ENCODE measurements around the gene OTOF. TPM values are rescaled to one million over a fixed set of nuclear protein-coding genes. Genes with fewer than 3 reads are reported as not detected.

Gene OTOF
- total and polyA plus RNA-seq, 7 donors = 0.14 to 2.2 (median 0.34) TPM

GRCh38 chr2:26438926-26439325 lies 39.0 kb downstream of the OTOF start:
- ATAC-seq (no peak), DNase-seq (no peak)
- Histone ChIP-seq H3K36me3 (ENCODE audit: insufficient read depth in 1 of 2, low read depth in 1 of 2) (no peaks in the 10 kb centered on the region), H3K4me1 (no peaks in the 10 kb centered on the region), H3K27ac (no peak overlapping the region), H3K27me3 (ENCODE audit: insufficient read depth in 3 of 3, low read length in 2 of 3) (no peaks in the 10 kb centered on the region), H3K9me3 (no peaks in the 10 kb centered on the region), H3K4me3 (no peak overlapping the region)
- no peak for TF ChIP-seq CTCF (IDR thresholded peaks at IDR 0.05)
- intact Hi-C loops (cut with DNase I) = no loop called here
- 84 to 89% (median 85%) methylated on average over 5 of the region's 5 CpGs for WGBS, 3 donors

- TF ChIP-seq CTCF (IDR thresholded peaks at IDR 0.05) = no peak
- H3K27ac ChIP-seq = no peak overlapping the region
- intact Hi-C loops (cut with DNase I) = no loop called here
- H3K9me3 ChIP-seq = no peaks in the 10 kb centered on the region
- 36 to 50% (median 41%) methylated on average over 8 of the region's 8 CpGs for WGBS, 3 donors
- DNase-seq (no peak), ATAC-seq (no peak)
- no peaks in the 10 kb centered on the region for H3K36me3 ChIP-seq (ENCODE audit: insufficient read depth in 1 of 2, low read depth in 1 of 2)
- H3K27me3 ChIP-seq (ENCODE audit: insufficient read depth in 3 of 3, low read length in 2 of 3) = no peaks in the 10 kb centered on the region
- H3K4me3 ChIP-seq = no peak overlapping the region
- H3K4me1 ChIP-seq = no peaks in the 10 kb centered on the region
Observed at GRCh38 chr2:26438526-26438925, 39.4 kb downstream of the OTOF start.

GRCh38 chr2:26435106-26435505 lies 42.8 kb downstream of the OTOF start:
- whole genome bisulfite sequencing, 3 donors = 90 to 92% (median 91%) methylated on average over 2 of the region's 2 CpGs
- ATAC-seq = no peak

GRCh38 chr2:26432859-26433258 lies 45.1 kb downstream of the OTOF start:
- intact Hi-C loops (cut with DNase I) = no loop called here

More at GRCh38 chr2:26435106-26435505, 42.8 kb downstream of the OTOF start:
- Histone ChIP-seq H3K4me1 (no peaks in the 10 kb centered on the region), H3K27me3 (ENCODE audit: insufficient read depth in 3 of 3, low read length in 2 of 3) (no peaks in the 10 kb centered on the region), H3K9me3 (no peaks in the 10 kb centered on the region), H3K27ac (no peak overlapping the region), H3K36me3 (ENCODE audit: insufficient read depth in 1 of 2, low read depth in 1 of 2) (no peaks in the 10 kb centered on the region), H3K4me3 (no peak overlapping the region)
- intact Hi-C loops (cut with DNase I) = no loop called here
- no peak for TF ChIP-seq CTCF (IDR thresholded peaks at IDR 0.05)
- no peak for DNase-seq

More at GRCh38 chr2:26432859-26433258, 45.1 kb downstream of the OTOF start:
- no peak for DNase-seq
- TF ChIP-seq CTCF (IDR thresholded peaks at IDR 0.05) = no peak
- ATAC-seq = no peak
- Histone ChIP-seq H3K9me3 (no peaks in the 10 kb centered on the region), H3K27ac (no peak overlapping the region), H3K27me3 (ENCODE audit: insufficient read depth in 3 of 3, low read length in 2 of 3) (no peaks in the 10 kb centered on the region), H3K4me3 (no peak overlapping the region), H3K4me1 (no peaks in the 10 kb centered on the region), H3K36me3 (ENCODE audit: insufficient read depth in 1 of 2, low read depth in 1 of 2) (no peaks in the 10 kb centered on the region)
- 28 to 36% (median 36%) methylated on average over 2 of the region's 2 CpGs for WGBS, 3 donors
